Body of pancreas (tissue), 4 donors: Measurements from ENCODE around the gene ARHGEF28. TPM values are rescaled to one million over a fixed set of nuclear protein-coding genes. Genes with fewer than 3 reads are reported as not detected.

ENCODE experiments used
- ATAC-seq: fragments of 150-250 bp; one replicate; pipeline ENCODE4 v1.9.1; 2016
- DNase-seq, 4 donors: peaks; one replicate each; pipeline ENCODE4 v3.0.0-alpha.2; 2019
- H3K27ac ChIP-seq, 4 donors: fragments of 200-600 bp; sonication (generic); 1 replicate in 3 of 4; 2 replicates in 1 of 4; pipeline versions ENCODE4 v1.5.1 to v1.6.1; 2016 to 2019; ENCODE audit warnings: mild to moderate bottlenecking in 1 of 4, mixed read lengths in 1 of 4, moderate library complexity in 1 of 4
- H3K27me3 ChIP-seq, 2 donors: fragments of 200-600 bp; sonication (generic); one replicate each; pipeline ENCODE4 v1.6.0; 2016; ENCODE audit warnings: mild to moderate bottlenecking in 1 of 2
- H3K36me3 ChIP-seq, 2 donors: fragments of 200-600 bp; sonication (generic); replicated peaks in 1 of 2; 2 replicates each; pipeline ENCODE4 v1.5.1; 2016; ENCODE audit warnings: low read depth in 2 of 2; ENCODE audit not compliant: insufficient read depth in 1 of 2
- H3K4me1 ChIP-seq: fragments of 200-600 bp; sonication (generic); one replicate; pipeline ENCODE4 v1.6.0; 2016
- H3K4me3 ChIP-seq, 2 donors: fragments of 200-600 bp; sonication (generic); 1 replicate in 1 of 2; 2 replicates in 1 of 2; pipeline ENCODE4 v1.5.1; 2016 to 2019
- H3K9me3 ChIP-seq, 3 donors: fragments of 200-600 bp; sonication (generic); 1 replicate in 2 of 3; 2 replicates in 1 of 3; pipeline ENCODE4 v1.5.1; 2016
- POLR2A ChIP-seq, 3 donors: fragments of 450-650 bp; IDR thresholded peaks; one replicate each; pipeline ENCODE4 v1.6.1; 2016; ENCODE audit warnings: antibody characterized with exemption in 3 of 3, mild to moderate bottlenecking in 2 of 3
- WGBS, 2 donors: methylation state at CpG; one replicate each; pipeline ENCODE4 v1.1.5; 2017; 5-methylcytosine and 5-hydroxymethylcytosine counted together
- intact Hi-C: fragments of 100-400 bp; cut with DNase I; formaldehyde crosslinking; loops from one replicate; pipeline ENCODE4 v1.15.1; 2023
- total RNA-seq, 2 donors: library from RNA; depleted of rRNA; stranded (reverse); fragments of >200 nt; gene quantifications; one replicate each; pipeline ENCODE4 v1.1.0, GENCODE V29; 2016
- TF ChIP-seq, protein P1 (sequence below), 7 experiments: fragments of 450-650 bp in 4 of 7; fragments of 200-600 bp in 3 of 7; sonication (generic) in 3 of 7; IDR thresholded peaks; one replicate each; pipeline ENCODE4 v1.5.1; 2016 to 2019; ENCODE audit warnings: antibody characterized with exemption in 7 of 7

Gene ARHGEF28
- total RNA-seq, 2 donors from 2014 or later, result 63.0 to 67.2 TPM

GRCh38 chr5:73892218-73892617, 266.2 kb downstream of the ARHGEF28 start:
- 94 to 97% methylated on average over 6 of the region's 6 CpGs for WGBS, 2 donors
- Histone ChIP-seq H3K27ac (no peak overlapping the region), H3K4me3 (no peak overlapping the region), H3K27me3 (no peaks in the 10 kb centered on the region), H3K4me1 (no peaks in the 10 kb centered on the region), H3K9me3 (no peaks in the 10 kb centered on the region), H3K36me3 (peaks cover 5 to 21% of the 10 kb centered on the region in 2 donors)
- DNase-seq, result no peak
- TF ChIP-seq, protein P1, sequence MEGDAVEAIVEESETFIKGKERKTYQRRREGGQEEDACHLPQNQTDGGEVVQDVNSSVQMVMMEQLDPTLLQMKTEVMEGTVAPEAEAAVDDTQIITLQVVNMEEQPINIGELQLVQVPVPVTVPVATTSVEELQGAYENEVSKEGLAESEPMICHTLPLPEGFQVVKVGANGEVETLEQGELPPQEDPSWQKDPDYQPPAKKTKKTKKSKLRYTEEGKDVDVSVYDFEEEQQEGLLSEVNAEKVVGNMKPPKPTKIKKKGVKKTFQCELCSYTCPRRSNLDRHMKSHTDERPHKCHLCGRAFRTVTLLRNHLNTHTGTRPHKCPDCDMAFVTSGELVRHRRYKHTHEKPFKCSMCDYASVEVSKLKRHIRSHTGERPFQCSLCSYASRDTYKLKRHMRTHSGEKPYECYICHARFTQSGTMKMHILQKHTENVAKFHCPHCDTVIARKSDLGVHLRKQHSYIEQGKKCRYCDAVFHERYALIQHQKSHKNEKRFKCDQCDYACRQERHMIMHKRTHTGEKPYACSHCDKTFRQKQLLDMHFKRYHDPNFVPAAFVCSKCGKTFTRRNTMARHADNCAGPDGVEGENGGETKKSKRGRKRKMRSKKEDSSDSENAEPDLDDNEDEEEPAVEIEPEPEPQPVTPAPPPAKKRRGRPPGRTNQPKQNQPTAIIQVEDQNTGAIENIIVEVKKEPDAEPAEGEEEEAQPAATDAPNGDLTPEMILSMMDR (IDR thresholded peaks at IDR 0.05), result no peak
- no peak for TF ChIP-seq POLR2A (IDR thresholded peaks at IDR 0.05)
- intact Hi-C loops, result no loop called here
- ATAC-seq, result no peak

DNA sequence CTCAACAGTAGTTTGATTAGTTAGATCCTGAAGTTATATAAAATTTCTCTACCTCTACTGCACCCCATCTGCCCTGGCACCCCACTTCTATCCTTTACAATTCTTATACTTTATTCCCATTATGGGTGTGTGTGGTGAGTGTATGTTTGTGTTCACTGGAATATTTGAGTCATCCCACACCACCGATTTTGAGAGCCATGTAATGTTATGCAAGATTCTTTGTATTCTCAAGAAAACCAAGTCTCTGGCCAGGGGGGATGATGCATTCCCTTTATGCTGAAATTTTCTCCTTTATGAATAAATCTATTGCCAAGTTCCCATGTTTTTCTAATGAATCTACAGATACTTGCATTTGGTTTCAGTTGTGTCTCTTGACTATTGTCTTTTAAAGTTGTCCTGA, 266.8 kb downstream of the ARHGEF28 start:
- DNase-seq, result no peak
- no peaks in the 10 kb centered on the region for H3K4me1 ChIP-seq
- no peak for ATAC-seq
- no peaks in the 10 kb centered on the region for H3K27me3 ChIP-seq
- intact Hi-C loops, result no loop called here
- no peaks in the 10 kb centered on the region for H3K9me3 ChIP-seq
- no peak overlapping the region for H3K4me3 ChIP-seq
- no peak overlapping the region for H3K27ac ChIP-seq
- peaks cover 5 to 22% of the 10 kb centered on the region in 2 donors for H3K36me3 ChIP-seq
- 55 to 65% methylated on average over 1 of the region's 1 CpG for WGBS, 2 donors
- TF ChIP-seq, protein P1 (IDR thresholded peaks at IDR 0.05), result no peak
- no peak for TF ChIP-seq POLR2A (IDR thresholded peaks at IDR 0.05)

DNA sequence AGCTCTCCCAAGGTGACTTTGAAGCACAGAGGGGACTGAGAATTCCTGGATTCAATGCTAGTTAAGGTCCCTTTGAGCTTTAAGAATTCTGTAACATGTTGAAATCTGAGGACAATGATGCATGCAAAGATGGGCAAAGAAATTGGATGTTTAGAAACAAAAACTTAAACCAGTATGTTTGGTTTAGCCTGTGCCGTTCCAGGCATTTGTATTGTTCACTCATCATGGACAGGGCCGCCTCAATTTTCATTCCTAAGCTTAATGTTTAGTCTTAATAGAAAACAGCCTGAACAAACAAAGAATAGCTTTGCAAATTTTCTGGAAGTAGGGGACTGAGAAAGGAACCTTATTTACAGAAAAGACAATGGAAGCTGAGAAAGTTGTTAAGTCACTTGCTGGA, 267.8 kb downstream of the ARHGEF28 start:
- peaks cover 5 to 23% of the 10 kb centered on the region in 2 donors for H3K36me3 ChIP-seq
- no peak for TF ChIP-seq POLR2A (IDR thresholded peaks at IDR 0.05)
- H3K9me3 ChIP-seq, result no peaks in the 10 kb centered on the region
- no peaks in the 10 kb centered on the region for H3K27me3 ChIP-seq
- DNase-seq (no peak), ATAC-seq (no peak)
- H3K27ac ChIP-seq, result no peak overlapping the region
- WGBS, 2 donors, result 73 to 77% methylated on average over 2 of the region's 2 CpGs
- no peak overlapping the region for H3K4me3 ChIP-seq
- intact Hi-C loops, result no loop called here
- no peaks in the 10 kb centered on the region for H3K4me1 ChIP-seq

DNA sequence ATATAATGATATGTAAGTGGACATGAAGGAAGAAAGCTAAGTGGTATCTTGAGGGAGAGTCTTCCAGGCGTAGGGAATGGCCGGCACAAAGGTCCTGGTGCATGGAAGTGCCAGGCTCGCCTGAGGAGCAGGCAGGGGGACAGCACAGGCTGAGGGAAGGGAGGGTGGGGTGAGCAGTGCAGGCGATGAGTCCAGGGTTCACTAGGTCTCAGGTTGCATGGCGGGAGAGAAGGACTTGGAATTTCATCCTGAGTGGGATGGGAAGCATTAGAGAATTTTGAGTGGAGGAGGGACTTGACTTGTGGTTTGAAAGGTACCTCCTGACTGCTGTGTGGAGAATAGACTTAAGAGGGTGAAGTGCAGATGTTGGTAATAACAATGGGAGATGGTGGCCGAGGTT, 268.9 kb downstream of the ARHGEF28 start:
- Histone ChIP-seq H3K36me3 (peaks cover 5 to 22% of the 10 kb centered on the region in 2 donors), H3K4me1 (no peaks in the 10 kb centered on the region), H3K27ac (no peak overlapping the region), H3K4me3 (no peak overlapping the region), H3K9me3 (no peaks in the 10 kb centered on the region), H3K27me3 (no peaks in the 10 kb centered on the region)
- DNase-seq, result no peak
- 91 to 95% methylated on average over 6 of the region's 6 CpGs for WGBS, 2 donors
- no peak for ATAC-seq
- intact Hi-C loops, result no loop called here
- TF ChIP-seq, protein P1 (IDR thresholded peaks at IDR 0.05), result no peak
- no peak for TF ChIP-seq POLR2A (IDR thresholded peaks at IDR 0.05)

GRCh38 chr5:73895471-73895870, 269.5 kb downstream of the ARHGEF28 start:
- Histone ChIP-seq H3K4me1 (no peaks in the 10 kb centered on the region), H3K9me3 (no peaks in the 10 kb centered on the region), H3K27me3 (no peaks in the 10 kb centered on the region), H3K4me3 (no peak overlapping the region), H3K36me3 (peaks cover 2 to 18% of the 10 kb centered on the region in 2 donors), H3K27ac (no peak overlapping the region)
- DNase-seq (no peak), ATAC-seq (no peak)
- no peak for TF ChIP-seq POLR2A (IDR thresholded peaks at IDR 0.05)
- intact Hi-C loops, result no loop called here
- 89 to 93% methylated on average over 4 of the region's 4 CpGs for WGBS, 2 donors

GRCh38 chr5:73896097-73896496, 270.1 kb downstream of the ARHGEF28 start:
- ATAC-seq, result no peak
- peaks cover 0 to 15% of the 10 kb centered on the region in 2 donors for H3K36me3 ChIP-seq
- TF ChIP-seq, protein P1 (IDR thresholded peaks at IDR 0.05), result no peak
- TF ChIP-seq POLR2A (IDR thresholded peaks at IDR 0.05), result no peak

More at GRCh38 chr5:73896097-73896496, 270.1 kb downstream of the ARHGEF28 start:
- 86 to 91% methylated on average over 3 of the region's 3 CpGs for WGBS, 2 donors
- H3K4me1 ChIP-seq, result peaks cover 4% of the 10 kb centered on the region
- no peaks in the 10 kb centered on the region for H3K9me3 ChIP-seq
- no peak for DNase-seq
- H3K4me3 ChIP-seq, result no peak overlapping the region
- H3K27me3 ChIP-seq, result no peaks in the 10 kb centered on the region
- H3K27ac ChIP-seq, result no peak overlapping the region
- intact Hi-C loops, result no loop called here
